Neural cell (in vitro differentiated cells): Measurements from ENCODE around the gene PLEKHN1. TPM values are rescaled to one million over a fixed set of nuclear protein-coding genes. Genes with fewer than 3 reads are reported as not detected.

Source experiments
- H2AFZ ChIP-seq: fragments of 200-600, 300-800 bp; sonication (generic), shearing (Covaris generic); 2 replicates; pipeline ENCODE4 v1.6.0; 2014; ENCODE audit warnings: low read depth, mild to moderate bottlenecking, antibody characterized with exemption, low read length, moderate library complexity
- H3F3A ChIP-seq: fragments of 200-600 bp; shearing (Covaris generic); 2 replicates; pipeline ENCODE4 v1.6.1; 2016; ENCODE audit warnings: mild to moderate bottlenecking, moderate library complexity, mixed read lengths, antibody characterized with exemption, low read length; ENCODE audit not compliant: insufficient read depth, poor library complexity, severe bottlenecking
- H3K27ac ChIP-seq: fragments of 200-600, 300-800 bp; sonication (generic), shearing (Covaris generic); 2 replicates; pipeline ENCODE4 v1.5.1; 2014; ENCODE audit warnings: mild to moderate bottlenecking, low read length, moderate library complexity
- H3K27me3 ChIP-seq: fragments of 300-800, 200-600 bp; sonication (generic), shearing (Covaris generic); 2 replicates; pipeline ENCODE4 v1.6.0; 2014; ENCODE audit warnings: mild to moderate bottlenecking, low read depth, low read length, moderate library complexity; ENCODE audit not compliant: insufficient read depth
- H3K36me3 ChIP-seq: fragments of 300-800, 200-600 bp; sonication (generic), shearing (Covaris generic); 2 replicates; pipeline ENCODE4 v1.5.1; 2014; ENCODE audit warnings: mild to moderate bottlenecking, antibody characterized with exemption, low read length, moderate library complexity; ENCODE audit not compliant: insufficient read depth
- H3K4me2 ChIP-seq: fragments of 300-800, 200-600 bp; sonication (generic), shearing (Covaris generic); 2 replicates; pipeline ENCODE4 v1.6.0; 2014; ENCODE audit warnings: mild to moderate bottlenecking, low read length
- H3K4me3 ChIP-seq: fragments of 300-800, 200-600 bp; sonication (generic), shearing (Covaris generic); 2 replicates; pipeline ENCODE4 v1.5.1; 2014; ENCODE audit warnings: mild to moderate bottlenecking, low read length, moderate library complexity
- H3K79me2 ChIP-seq: fragments of 200-600 bp; shearing (Covaris generic); replicated peaks from 2 replicates; pipeline ENCODE4 v1.6.0; 2014; ENCODE audit warnings: mild to moderate bottlenecking, low read length, moderate library complexity; ENCODE audit not compliant: insufficient read depth
- H3K9ac ChIP-seq: fragments of 300-800, 200-600 bp; sonication (generic), shearing (Covaris generic); 2 replicates; pipeline ENCODE4 v1.6.1; 2016; ENCODE audit warnings: mild to moderate bottlenecking, low read length, mixed read lengths
- H3K9me2 ChIP-seq: fragments of 200-600 bp; shearing (Covaris generic); 2 replicates; pipeline ENCODE4 v1.6.1; 2016; ENCODE audit warnings: mild to moderate bottlenecking, low read length, mixed read lengths; ENCODE audit not compliant: insufficient read depth
- H3K9me3 ChIP-seq: fragments of 200-600, 300-800 bp; sonication (generic), shearing (Covaris generic); 2 replicates; pipeline ENCODE4 v1.6.1; 2016; ENCODE audit warnings: mild to moderate bottlenecking, mixed run types, low read length, moderate library complexity, mixed read lengths
- H4K20me1 ChIP-seq: fragments of 200-600 bp; shearing (Covaris generic); 2 replicates; pipeline ENCODE4 v1.6.1; 2016; ENCODE audit warnings: mild to moderate bottlenecking, mixed run types; ENCODE audit not compliant: insufficient read depth
- CTCF ChIP-seq: fragments of 450-650 bp; IDR thresholded peaks from 2 replicates; pipeline ENCODE4 v1.5.1; 2014; ENCODE audit warnings: antibody characterized with exemption, mild to moderate bottlenecking, moderate library complexity; ENCODE audit not compliant: poor library complexity, severe bottlenecking
- EP300 ChIP-seq: fragments of 450-650 bp; conservative IDR thresholded peaks from 2 replicates; pipeline ENCODE4 v1.6.1; 2014; ENCODE audit warnings: antibody characterized with exemption, mild to moderate bottlenecking, moderate library complexity; ENCODE audit not compliant: poor library complexity, severe bottlenecking
- EZH2 ChIP-seq: fragments of 200-600, 300-800 bp; shearing (Covaris generic), sonication (generic); IDR thresholded peaks from 2 replicates; pipeline ENCODE4 v1.6.1; 2014; ENCODE audit warnings: antibody characterized with exemption, low read length, borderline replicate concordance, mild to moderate bottlenecking; ENCODE audit not compliant: insufficient read depth, poor library complexity, severe bottlenecking
- MXI1 ChIP-seq: fragments of 450-650 bp; conservative IDR thresholded peaks from 2 replicates; pipeline ENCODE4 v1.6.1; 2014; ENCODE audit warnings: antibody characterized with exemption, mild to moderate bottlenecking; ENCODE audit not compliant: poor library complexity, severe bottlenecking
- POLR2AphosphoS5 ChIP-seq: IDR thresholded peaks from 2 replicates; pipeline ENCODE4 v1.6.1; 2012
- RAD21 ChIP-seq: fragments of 450-650 bp; conservative IDR thresholded peaks from 2 replicates; pipeline ENCODE4 v1.6.1; 2014; ENCODE audit warnings: antibody characterized with exemption, mild to moderate bottlenecking, moderate library complexity
- SMC3 ChIP-seq: fragments of 450-650 bp; conservative IDR thresholded peaks from 2 replicates; pipeline ENCODE4 v1.6.1; 2014; ENCODE audit warnings: antibody characterized with exemption, mild to moderate bottlenecking, moderate library complexity; ENCODE audit not compliant: poor library complexity
- TAF1 ChIP-seq: IDR thresholded peaks from 2 replicates; pipeline ENCODE4 v1.6.1; 2012; ENCODE audit warnings: low read depth
- polyA plus RNA-seq: library from polyadenylated mRNA; depleted of rRNA; stranded (reverse); fragments of >200 nt; gene quantifications from 2 replicates; pipeline ENCODE4 v1.2.3, GENCODE V29; 2014
- TF ChIP-seq, protein P1 (sequence below): IDR thresholded peaks from 2 replicates; pipeline ENCODE4 v1.6.1; 2012; ENCODE audit warnings: borderline replicate concordance

Gene PLEKHN1
- polyA plus RNA-seq, 1 donor from 2014 or later, result 1.1 TPM

GRCh38 chr1:1013922-1014648 lies 47.8 kb downstream of the PLEKHN1 start:
- Histone ChIP-seq H4K20me1 (no peaks in the 10 kb centered on the region), H3K9me3 (no peaks in the 10 kb centered on the region), H3F3A (no peaks in the 10 kb centered on the region), H3K9ac (no peak overlapping the region), H3K27me3 (peaks cover 4% of the 10 kb centered on the region), H3K36me3 (no peaks in the 10 kb centered on the region), H3K79me2 (no peaks in the 10 kb centered on the region), H3K9me2 (no peaks in the 10 kb centered on the region), H2AFZ (no peak overlapping the region), H3K4me2 (no peak overlapping the region), H3K4me3 (no peak overlapping the region), H3K27ac (no peak overlapping the region)
- TF ChIP-seq EP300 (no peak), EZH2 (no peak), TAF1 (no peak), RAD21 (no peak), POLR2AphosphoS5 (no peak), SMC3 (no peak), CTCF (no peak), MXI1 (no peak)
- TF ChIP-seq, protein P1, sequence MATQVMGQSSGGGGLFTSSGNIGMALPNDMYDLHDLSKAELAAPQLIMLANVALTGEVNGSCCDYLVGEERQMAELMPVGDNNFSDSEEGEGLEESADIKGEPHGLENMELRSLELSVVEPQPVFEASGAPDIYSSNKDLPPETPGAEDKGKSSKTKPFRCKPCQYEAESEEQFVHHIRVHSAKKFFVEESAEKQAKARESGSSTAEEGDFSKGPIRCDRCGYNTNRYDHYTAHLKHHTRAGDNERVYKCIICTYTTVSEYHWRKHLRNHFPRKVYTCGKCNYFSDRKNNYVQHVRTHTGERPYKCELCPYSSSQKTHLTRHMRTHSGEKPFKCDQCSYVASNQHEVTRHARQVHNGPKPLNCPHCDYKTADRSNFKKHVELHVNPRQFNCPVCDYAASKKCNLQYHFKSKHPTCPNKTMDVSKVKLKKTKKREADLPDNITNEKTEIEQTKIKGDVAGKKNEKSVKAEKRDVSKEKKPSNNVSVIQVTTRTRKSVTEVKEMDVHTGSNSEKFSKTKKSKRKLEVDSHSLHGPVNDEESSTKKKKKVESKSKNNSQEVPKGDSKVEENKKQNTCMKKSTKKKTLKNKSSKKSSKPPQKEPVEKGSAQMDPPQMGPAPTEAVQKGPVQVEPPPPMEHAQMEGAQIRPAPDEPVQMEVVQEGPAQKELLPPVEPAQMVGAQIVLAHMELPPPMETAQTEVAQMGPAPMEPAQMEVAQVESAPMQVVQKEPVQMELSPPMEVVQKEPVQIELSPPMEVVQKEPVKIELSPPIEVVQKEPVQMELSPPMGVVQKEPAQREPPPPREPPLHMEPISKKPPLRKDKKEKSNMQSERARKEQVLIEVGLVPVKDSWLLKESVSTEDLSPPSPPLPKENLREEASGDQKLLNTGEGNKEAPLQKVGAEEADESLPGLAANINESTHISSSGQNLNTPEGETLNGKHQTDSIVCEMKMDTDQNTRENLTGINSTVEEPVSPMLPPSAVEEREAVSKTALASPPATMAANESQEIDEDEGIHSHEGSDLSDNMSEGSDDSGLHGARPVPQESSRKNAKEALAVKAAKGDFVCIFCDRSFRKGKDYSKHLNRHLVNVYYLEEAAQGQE, result no peak

GRCh38 chr1:1014799-1015681 lies 48.8 kb downstream of the PLEKHN1 start:
- no peaks in the 10 kb centered on the region for H3K9me3 ChIP-seq
- no peak overlapping the region for H3K4me2 ChIP-seq
- H3K4me3 ChIP-seq, result no peak overlapping the region

More at GRCh38 chr1:1014799-1015681, 48.8 kb downstream of the PLEKHN1 start:
- H3F3A ChIP-seq, result no peaks in the 10 kb centered on the region
- H3K9ac ChIP-seq, result no peak overlapping the region
- H4K20me1 ChIP-seq, result no peaks in the 10 kb centered on the region
- H3K9me2 ChIP-seq, result no peaks in the 10 kb centered on the region
- TF ChIP-seq EZH2 (no peak), MXI1 (no peak), TAF1 (no peak), POLR2AphosphoS5 (no peak), SMC3 (no peak), CTCF (no peak)
- TF ChIP-seq, protein P1, result no peak
- H3K79me2 ChIP-seq, result no peaks in the 10 kb centered on the region
- peaks cover 4% of the 10 kb centered on the region for H3K27me3 ChIP-seq
- no peak overlapping the region for H2AFZ ChIP-seq
- H3K36me3 ChIP-seq, result no peaks in the 10 kb centered on the region
- no peak overlapping the region for H3K27ac ChIP-seq
